Femur (tissue), 1 donor: ENCODE measurements around the gene TLCD2.
"Not testable (repeated sequence)": the region's sequence is repeated elsewhere in the genome, so short reads cannot be mapped to it uniquely, and the experiment has no call there.

Experiments
- DNase-seq: peaks from one replicate; pipeline ENCODE4 v3.0.0-alpha.2; 2017

The TLCD2 gene

GRCh38 chr17:1735834-1736347, 25.7 kb upstream of the TLCD2 start:
- no peak for DNase-seq

- no peak for DNase-seq
Observed at GRCh38 chr17:1735418-1735817, 25.2 kb upstream of the TLCD2 start.

GRCh38 chr17:1733759-1734158, 23.6 kb upstream of the TLCD2 start:
- no peak for DNase-seq

- DNase-seq = no peak
Observed at GRCh38 chr17:1732833-1733321, 22.7 kb upstream of the TLCD2 start.

- DNase-seq = no peak
Observed at GRCh38 chr17:1732241-1732832, 22.2 kb upstream of the TLCD2 start.

- no peak for DNase-seq
Observed at GRCh38 chr17:1731194-1731506, 21.0 kb upstream of the TLCD2 start.

GRCh38 chr17:1730326-1731193, 20.4 kb upstream of the TLCD2 start:
- DNase-seq = peak; percentile 90

GRCh38 chr17:1729966-1730325, 19.8 kb upstream of the TLCD2 start:
- DNase-seq = no peak

- peak; percentile 23 for DNase-seq
Observed at GRCh38 chr17:1727876-1728630, 17.9 kb upstream of the TLCD2 start.

- DNase-seq = peak; percentile 21
Observed at GRCh38 chr17:1727258-1727789, 17.1 kb upstream of the TLCD2 start.

GRCh38 chr17:1726626-1727257, 16.6 kb upstream of the TLCD2 start:
- DNase-seq = peak; percentile 15

- DNase-seq = peak; percentile 20
Observed at GRCh38 chr17:1725642-1726511, 15.7 kb upstream of the TLCD2 start.

- DNase-seq = peak; percentile 50
Observed at GRCh38 chr17:1724869-1725641, 14.9 kb upstream of the TLCD2 start.

- DNase-seq = peak; percentile 94
Observed at GRCh38 chr17:1724351-1724868, 14.2 kb upstream of the TLCD2 start, which contains the start of gene WDR81. WDR81 (plus strand) TSS chr17:1724704; CDS start chr17:1724960, 256 bp downstream.

GRCh38 chr17:1722022-1722421, 11.8 kb upstream of the TLCD2 start:
- DNase-seq = not testable (repeated sequence)

GRCh38 chr17:1720856-1721386, 10.7 kb upstream of the TLCD2 start:
- DNase-seq = peak; percentile 61

- no peak for DNase-seq
Observed at GRCh38 chr17:1718362-1719165, 8.4 kb upstream of the TLCD2 start.

- DNase-seq = peak; percentile 95
Observed at GRCh38 chr17:1716912-1717695, 6.9 kb upstream of the TLCD2 start.
